NCI-H1105 treated with DMSO at 0.1 percent for 48 hours (cell line): Measurements from ENCODE around the gene SGF29.
"Not testable (repeated sequence)": the region's sequence is repeated elsewhere in the genome, so short reads cannot be mapped to it uniquely, and the experiment has no call there.

Experiments
- DNase-seq: peaks from one replicate; lab custom pipeline; 2025; lab: John Stamatoyannopoulos, UW

SGF29 gene

GRCh38 chr16:28553776-28554633 is at the start of gene SGF29:
Gene SGF29 (plus strand): TSS chr16:28553920. CDS start chr16:28581070, 27,150 bp downstream.
- peak; percentile 81 for DNase-seq

GRCh38 chr16:28504707-28505404 is 48.9 kb upstream of the SGF29 start:
- DNase-seq, result no peak

GRCh38 chr16:28505489-28506137 is 48.1 kb upstream of the SGF29 start:
- no peak for DNase-seq

DNA sequence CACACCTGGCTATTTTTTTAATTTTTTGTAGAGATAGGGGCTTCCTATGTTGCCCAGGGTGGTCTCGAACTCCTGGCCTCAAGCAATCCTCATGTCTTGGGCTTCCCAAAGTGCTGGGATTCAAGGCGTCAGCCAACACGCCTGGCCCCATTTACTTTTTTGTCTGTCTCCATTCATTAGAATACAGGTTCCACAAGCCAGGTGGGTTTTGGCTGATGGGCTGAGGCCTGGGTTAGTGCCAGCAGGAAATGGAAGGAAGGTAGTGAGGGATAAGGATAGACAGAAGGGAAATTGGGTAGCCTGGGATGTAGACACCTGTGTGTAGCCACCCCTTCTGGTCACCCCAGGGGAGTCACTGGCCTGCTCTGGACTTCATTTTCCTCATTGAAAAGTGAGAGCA is 42.7 kb upstream of the SGF29 start:
- no peak for DNase-seq

GRCh38 chr16:28511801-28512789 is 41.6 kb upstream of the SGF29 start:
- no peak for DNase-seq

DNA sequence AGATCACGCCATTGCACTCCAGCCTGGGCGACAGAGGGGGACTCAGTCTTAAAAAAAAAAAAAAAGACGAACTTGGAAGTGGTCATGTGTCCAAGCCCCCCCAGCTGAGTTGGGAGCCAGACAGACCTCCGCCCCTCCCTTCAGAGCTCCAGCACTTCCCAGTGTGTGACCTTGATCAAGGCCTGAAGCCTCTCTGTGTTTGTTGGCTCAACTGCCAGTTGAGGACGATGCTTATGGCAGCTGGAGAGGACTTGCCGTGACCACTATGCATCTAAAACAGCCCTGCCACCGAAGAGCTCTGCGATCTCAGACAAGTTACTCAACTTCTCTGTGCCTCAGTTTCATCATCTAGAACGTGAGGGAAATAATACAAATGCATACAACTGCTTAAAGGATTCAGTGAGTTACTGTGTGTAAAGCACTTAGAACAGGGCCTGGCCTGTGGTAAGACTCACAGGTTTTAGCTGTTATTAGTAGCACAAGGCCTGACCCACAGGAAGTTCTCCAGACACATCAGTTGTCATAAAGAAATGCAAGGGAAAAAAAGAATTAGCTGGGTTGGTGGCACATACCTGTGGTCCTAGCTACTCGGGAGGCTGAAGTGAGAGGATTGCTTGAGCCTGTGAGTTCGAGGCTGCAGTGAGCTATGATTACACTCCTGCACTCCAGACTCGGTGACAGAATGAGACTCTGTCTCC is 40.1 kb upstream of the SGF29 start:
- no peak for DNase-seq

GRCh38 chr16:28514246-28514645 is 39.5 kb upstream of the SGF29 start:
- DNase-seq, result no peak

- no peak for DNase-seq
These were observed 33.0 kb upstream of the SGF29 start for GRCh38 chr16:28520672-28521071.

GRCh38 chr16:28521436-28521835 is 32.3 kb upstream of the SGF29 start:
- no peak for DNase-seq

GRCh38 chr16:28522792-28523191 is 30.9 kb upstream of the SGF29 start:
- DNase-seq, result no peak

- no peak for DNase-seq
These were observed 29.0 kb upstream of the SGF29 start for GRCh38 chr16:28524681-28525171.

DNA sequence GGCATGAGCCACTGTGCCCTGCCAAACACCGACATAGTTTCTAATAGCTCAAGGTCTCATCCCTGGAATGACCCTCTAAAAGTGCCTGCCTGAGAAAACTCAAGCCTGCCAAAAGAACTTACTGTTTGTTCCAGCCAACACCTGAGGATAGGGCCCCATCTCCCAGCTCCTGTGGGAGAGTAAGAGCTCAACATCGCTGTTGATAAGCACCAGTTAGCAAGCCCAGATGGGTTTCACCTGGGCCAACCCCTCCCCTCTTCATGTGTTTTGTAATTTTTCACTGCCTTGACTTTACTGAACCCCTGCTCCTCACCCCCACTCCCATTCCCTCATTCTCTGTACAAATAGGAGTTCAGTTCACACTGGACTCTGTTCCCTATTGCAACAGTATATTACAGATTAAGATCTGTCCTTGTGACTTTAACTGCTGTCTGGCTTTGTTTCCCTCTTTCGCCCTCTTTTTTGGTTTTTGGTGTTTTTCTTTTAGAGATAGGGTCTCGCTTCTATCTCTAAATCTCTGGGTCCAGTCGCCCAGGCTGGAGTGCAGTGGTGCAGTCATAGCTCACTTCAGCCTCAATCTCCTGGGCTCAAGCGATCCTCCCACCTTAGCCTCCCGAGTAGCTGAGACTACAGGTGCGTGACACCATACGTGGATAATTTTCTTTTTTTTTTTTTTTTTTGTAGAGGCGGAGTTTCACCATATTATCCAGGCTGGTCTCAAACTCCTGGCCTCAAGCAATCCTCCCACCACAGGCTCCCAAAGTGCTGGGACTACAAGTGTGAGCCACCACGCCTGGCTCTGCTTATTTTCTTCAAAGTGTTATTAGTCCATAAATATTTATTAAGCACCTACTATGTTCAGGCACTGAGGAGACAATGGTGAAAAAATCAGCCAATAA is 27.3 kb upstream of the SGF29 start:
- no peak for DNase-seq

DNA sequence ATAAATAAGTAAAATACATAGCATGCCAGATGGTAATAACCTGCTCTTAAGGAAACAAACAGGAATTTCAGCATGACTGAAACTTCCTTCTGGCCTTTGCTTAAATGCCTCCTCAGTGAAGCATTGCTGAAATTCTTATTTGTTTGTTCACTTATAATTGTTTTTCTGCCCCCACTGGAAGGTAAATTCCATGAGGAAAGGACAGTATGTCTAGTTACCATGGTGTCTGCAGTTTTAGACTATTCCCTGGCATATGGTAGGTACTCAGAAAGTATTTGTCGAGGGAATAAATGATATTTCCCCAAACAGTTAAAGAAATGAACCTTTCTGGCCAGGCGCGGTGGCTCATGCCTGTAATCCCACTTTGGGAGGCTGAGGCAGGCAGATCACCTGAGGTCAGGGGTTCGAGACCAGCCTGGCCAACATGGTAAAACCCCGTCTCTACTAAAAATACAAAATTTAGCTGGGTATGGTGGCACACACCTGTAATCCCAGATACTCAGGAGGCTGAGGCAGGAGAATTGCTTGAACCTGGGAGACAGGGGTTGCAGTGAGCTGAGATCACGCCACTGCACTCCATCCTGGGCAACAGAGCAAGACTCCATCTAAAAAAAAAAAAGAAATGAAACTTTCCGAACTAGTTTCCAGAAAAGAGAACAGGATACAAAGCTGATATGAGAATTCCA is 26.5 kb upstream of the SGF29 start:
- DNase-seq, result not testable (repeated sequence)

DNA sequence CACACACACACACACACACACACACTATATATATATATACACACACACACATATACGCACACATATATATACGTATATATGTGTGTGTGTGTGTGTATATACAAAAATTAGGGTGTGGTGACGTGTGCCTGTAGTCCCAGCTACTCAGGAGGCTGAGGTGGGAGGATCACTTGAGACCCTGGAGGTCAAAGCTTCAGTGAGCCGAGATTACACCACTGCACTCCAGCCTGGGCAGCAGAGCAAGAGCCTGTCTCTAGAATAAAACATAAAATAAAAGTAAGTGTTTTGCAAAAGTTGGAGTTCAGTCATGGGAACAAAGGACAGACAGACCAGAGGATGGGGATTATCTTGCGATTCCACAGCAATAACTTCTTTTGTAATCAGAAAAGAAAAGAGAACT is 25.7 kb upstream of the SGF29 start:
- no peak for DNase-seq

DNA sequence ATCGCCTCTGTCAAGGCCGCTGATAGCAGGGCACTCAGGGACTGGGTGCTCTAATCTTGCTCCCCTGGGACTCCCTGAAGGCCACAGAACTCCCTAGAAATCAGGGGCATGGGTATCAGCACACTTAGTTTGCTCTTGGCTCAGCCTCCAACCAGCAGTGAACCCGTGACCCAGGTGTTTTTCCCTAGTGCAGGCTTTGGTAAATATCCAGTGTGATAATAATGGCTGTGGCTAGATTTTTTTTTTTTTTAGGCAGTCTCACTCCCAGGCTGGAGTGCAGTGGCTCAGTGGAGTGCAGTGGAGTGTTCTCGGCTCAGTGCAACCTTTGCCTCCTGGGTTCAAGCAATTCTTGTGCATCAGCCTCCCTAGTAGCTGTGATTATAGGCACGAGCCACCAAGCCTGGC is 25.3 kb upstream of the SGF29 start:
- DNase-seq, result no peak

- DNase-seq, result no peak
These were observed 24.6 kb upstream of the SGF29 start for GRCh38 chr16:28529124-28529523.

DNA sequence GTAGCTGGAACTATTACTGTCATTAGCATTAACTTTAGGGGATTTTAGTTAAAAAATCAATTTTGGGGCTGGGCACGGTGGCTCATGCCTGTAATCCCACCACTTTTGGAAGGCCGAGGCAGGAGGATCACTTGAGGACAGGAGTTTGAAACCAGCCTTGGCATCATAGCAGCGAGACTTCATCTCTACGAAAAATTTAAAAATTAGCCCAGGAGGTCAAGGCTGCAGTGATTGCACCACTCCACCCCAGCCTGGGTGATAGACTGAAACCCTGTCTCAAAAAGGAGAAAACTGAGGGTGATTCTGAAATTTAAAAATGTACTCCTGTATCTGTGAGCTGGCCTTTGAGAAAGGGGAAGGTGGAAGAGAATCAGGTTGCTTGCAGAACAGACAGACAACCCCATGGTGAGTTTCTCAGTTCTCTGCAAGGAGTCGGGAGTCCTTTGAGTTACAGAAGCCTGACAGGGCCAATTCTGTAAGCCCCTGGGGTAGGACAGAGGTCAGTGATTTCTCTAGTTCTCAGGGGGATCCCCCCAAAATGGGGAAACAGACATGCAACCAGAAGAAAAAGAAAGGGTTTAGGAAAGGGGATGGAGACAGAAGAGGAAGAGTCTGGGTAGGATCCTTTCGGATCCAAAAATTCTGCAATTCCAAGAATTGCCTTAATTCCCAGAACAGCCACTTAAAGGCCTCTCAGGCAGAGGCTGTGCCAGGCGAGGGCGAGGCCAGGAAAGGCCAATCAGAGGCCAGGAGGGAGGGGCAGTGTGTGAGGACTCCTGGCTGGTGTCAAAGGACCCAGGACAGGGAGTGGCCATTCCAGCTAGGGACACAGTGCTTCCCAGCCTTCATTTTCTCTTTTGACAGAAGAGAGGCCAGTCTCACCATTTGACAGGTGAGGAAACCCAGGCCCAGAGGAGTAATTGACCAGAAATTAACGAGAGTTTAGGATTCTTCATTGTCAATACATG is 21.7 kb upstream of the SGF29 start:
- DNase-seq, result no peak
